WTC11 (cell line): ENCODE data around the gene MORN5. TPM values are rescaled to one million over a fixed set of nuclear protein-coding genes. Genes with fewer than 3 reads are reported as not detected.

ENCODE experiments used
- ATAC-seq: fragments of 200-7000 bp; cut with Tn5 transposase; 2 replicates; pipeline ENCODE4 v1.10.0; 2021; ENCODE audit warnings: mild to moderate bottlenecking, moderate library complexity
- CTCF ChIA-PET: fragments of 300-600 bp; sonication (Branson Sonifier 250); formaldehyde crosslinking; loops from one replicate; lab custom pipeline; 2021; ENCODE audit warnings: antibody characterized with exemption; lab: Charles Lee
- POLR2A ChIA-PET: fragments of 350-600 bp; sonication (Branson Sonifier 250); formaldehyde crosslinking; loops from one replicate; lab custom pipeline; 2021; ENCODE audit warnings: antibody characterized with exemption; lab: Charles Lee
- DNase-seq: peaks from one replicate; pipeline ENCODE4 v3.0.0; 2021; ENCODE audit warnings: low spot score
- H3K27ac Mint-ChIP-seq: 2 replicates; pipeline ENCODE4 v1.8.0; 2021; ENCODE audit warnings: mixed read lengths
- H3K27me3 Mint-ChIP-seq: 2 replicates; pipeline ENCODE4 v1.8.0; 2021; ENCODE audit warnings: low read depth, mild to moderate bottlenecking, moderate library complexity, mixed read lengths
- H3K36me3 Mint-ChIP-seq: 2 replicates; pipeline ENCODE4 v1.8.0; 2021; ENCODE audit warnings: mixed read lengths
- H3K4me1 Mint-ChIP-seq: 2 replicates; pipeline ENCODE4 v1.8.0; 2022; ENCODE audit warnings: mixed read lengths
- H3K4me3 Mint-ChIP-seq: 2 replicates; pipeline ENCODE4 v1.8.0; 2021; ENCODE audit warnings: mild to moderate bottlenecking, moderate library complexity, mixed read lengths
- H3K9me3 Mint-ChIP-seq: 2 replicates; pipeline ENCODE4 v1.8.0; 2021; ENCODE audit warnings: mixed read lengths
- ATF6 ChIP-seq: sonication (generic); formaldehyde crosslinking; IDR thresholded peaks from 2 replicates; pipeline ENCODE4 v1.8.1; 2023; ENCODE audit warnings: mild to moderate bottlenecking, missing genetic modification reagents
- EMX1 ChIP-seq: fragments of 250-450 bp; sonication (Bioruptor Pico); IDR thresholded peaks from 2 replicates; pipeline ENCODE4 v1.8.0; 2021; ENCODE audit warnings: mild to moderate bottlenecking
- FOXK1 ChIP-seq: sonication (generic); formaldehyde crosslinking; IDR thresholded peaks from 2 replicates; pipeline ENCODE4 v1.8.0; 2022; ENCODE audit warnings: mild to moderate bottlenecking, moderate library complexity, missing genetic modification reagents
- GTF2I ChIP-seq: fragments of 250-450 bp; sonication (Bioruptor Pico); conservative IDR thresholded peaks from 2 replicates; pipeline ENCODE4 v1.4.0; 2021; ENCODE audit warnings: mild to moderate bottlenecking
- IRF1 ChIP-seq: sonication (generic); formaldehyde crosslinking; IDR thresholded peaks from 2 replicates; pipeline ENCODE4 v1.8.0; 2023; ENCODE audit warnings: missing genetic modification reagents
- IRF2 ChIP-seq: sonication (generic); formaldehyde crosslinking; IDR thresholded peaks from 2 replicates; pipeline ENCODE4 v1.8.0; 2022; ENCODE audit warnings: low read depth, missing genetic modification reagents, borderline replicate concordance
- MXD4 ChIP-seq: fragments of 250-450 bp; sonication (Bioruptor Pico); IDR thresholded peaks from 2 replicates; pipeline ENCODE4 v1.8.0; 2021; ENCODE audit warnings: mild to moderate bottlenecking, moderate library complexity, borderline replicate concordance
- NR2C2 ChIP-seq: sonication (generic); formaldehyde crosslinking; IDR thresholded peaks from 2 replicates; pipeline ENCODE4 v1.8.0; 2022; ENCODE audit warnings: mild to moderate bottlenecking, missing genetic modification reagents
- PRRX2 ChIP-seq: fragments of 250-450 bp; sonication (Bioruptor Pico); IDR thresholded peaks from 2 replicates; pipeline ENCODE4 v1.8.0; 2021; ENCODE audit warnings: mild to moderate bottlenecking
- SOX15 ChIP-seq: fragments of 250-450 bp; sonication (Bioruptor Pico); IDR thresholded peaks from 2 replicates; pipeline ENCODE4 v1.9.0; 2021; ENCODE audit warnings: mild to moderate bottlenecking
- TP53 ChIP-seq: sonication (generic); formaldehyde crosslinking; IDR thresholded peaks from 2 replicates; pipeline ENCODE4 v1.8.1; 2023; ENCODE audit warnings: mild to moderate bottlenecking, missing genetic modification reagents
- ZNF396 ChIP-seq: fragments of 250-450 bp; sonication (Bioruptor Pico); IDR thresholded peaks from 2 replicates; pipeline ENCODE4 v1.8.0; 2021; ENCODE audit warnings: mild to moderate bottlenecking, moderate library complexity, borderline replicate concordance
- ZNF416 ChIP-seq: fragments of 250-450 bp; sonication (Bioruptor Pico); IDR thresholded peaks from 2 replicates; pipeline ENCODE4 v1.9.0; 2021; ENCODE audit warnings: mild to moderate bottlenecking, inconsistent platforms
- ZNF671 ChIP-seq: fragments of 250-450 bp; sonication (Bioruptor Pico); IDR thresholded peaks from 2 replicates; pipeline ENCODE4 v1.8.0; 2021; ENCODE audit warnings: mild to moderate bottlenecking
- total RNA-seq: library from RNA; stranded (reverse); gene quantifications from 3 replicates; pipeline ENCODE4 v1.2.3, GENCODE V29; 2021

Gene MORN5
- total RNA-seq, 1 experiment from 2014 or later, result not detected

- H3K27me3 Mint-ChIP-seq, result no peaks in the 10 kb centered on the region
- H3K27ac Mint-ChIP-seq, result no peak overlapping the region; the same call in 1 of the 2 replicates
- no peak overlapping the region for H3K4me3 Mint-ChIP-seq
- H3K36me3 Mint-ChIP-seq, result no peaks in the 10 kb centered on the region
- ChIA-PET POLR2A (interaction anchor here (1.5 kb wide), 1 partner anchor 9 kb away, joined by 4 read pairs; no protein-coding TSS in a partner anchor), CTCF (interaction anchor here (1.1 to 4.0 kb wide), 5 partner anchors 16 to 159 kb away, joined by 4 to 26 read pairs (median 5); no protein-coding TSS in a partner anchor)
- peaks cover 16% of the 10 kb centered on the region for H3K4me1 Mint-ChIP-seq
- TF ChIP-seq ATF6 (CRISPR knock-in tag) (no peak), TP53 (CRISPR knock-in tag) (no peak), MXD4 (CRISPR knock-in tag) (no peak), ZNF416 (CRISPR knock-in tag) (no peak)
- ATAC-seq (peak; percentile 41), DNase-seq (no peak)
- H3K9me3 Mint-ChIP-seq, result no peaks in the 10 kb centered on the region
Observed at GRCh38 chr9:122191584-122191983, 31.9 kb downstream of the MORN5 start.

- POLR2A ChIA-PET, result interaction anchor here (0.6 to 1.5 kb wide), 2 partner anchors 10 to 87 kb away, joined by 4 to 9 read pairs; no protein-coding TSS in a partner anchor
- Mint-ChIP-seq H3K27ac (no peak overlapping the region), H3K9me3 (no peaks in the 10 kb centered on the region), H3K4me1 (peaks cover 20% of the 10 kb centered on the region), H3K36me3 (no peaks in the 10 kb centered on the region), H3K4me3 (no peak overlapping the region), H3K27me3 (no peaks in the 10 kb centered on the region)
- CTCF ChIA-PET, result interaction anchor here (0.6 to 4.0 kb wide), 9 partner anchors 12 to 262 kb away, joined by 3 to 26 read pairs (median 4); no protein-coding TSS in a partner anchor
- TF ChIP-seq NR2C2 (CRISPR knock-in tag) (no peak), FOXK1 (CRISPR knock-in tag) (no peak), IRF1 (CRISPR knock-in tag) (no peak), IRF2 (CRISPR knock-in tag) (no peak), ATF6 (CRISPR knock-in tag) (no peak), PRRX2 (CRISPR knock-in tag) (no peak), ZNF396 (no peak)
- ATAC-seq, result no peak
- DNase-seq, result no peak
Observed at GRCh38 chr9:122192261-122192875, 32.7 kb downstream of the MORN5 start.

GRCh38 chr9:122192914-122193525 lies 33.3 kb downstream of the MORN5 start:
- ChIA-PET CTCF (interaction anchor here (0.8 to 4.0 kb wide), 7 partner anchors 11 to 158 kb away, joined by 3 to 26 read pairs (median 4); no protein-coding TSS in a partner anchor), POLR2A (interaction anchor here (0.6 kb wide), 1 partner anchor 87 kb away, joined by 9 read pairs; no protein-coding TSS in a partner anchor)
- Mint-ChIP-seq H3K9me3 (no peaks in the 10 kb centered on the region), H3K4me3 (no peak overlapping the region), H3K27me3 (no peaks in the 10 kb centered on the region), H3K36me3 (no peaks in the 10 kb centered on the region), H3K4me1 (peaks cover 20% of the 10 kb centered on the region), H3K27ac (no peak overlapping the region)
- DNase-seq (no peak), ATAC-seq (no peak)
- TF ChIP-seq ZNF671 (CRISPR knock-in tag) (no peak), GTF2I (CRISPR knock-in tag) (no peak), SOX15 (no peak), EMX1 (CRISPR knock-in tag) (no peak)
